ENCODE results near the gene APLP1.

- TF ChIP-seq CTCF (IDR thresholded peaks at IDR 0.05) (no peak), POLR2A (IDR thresholded peaks at IDR 0.05) (no peak)
Measured at GRCh38 chr19:35902870-35903475, 34.6 kb downstream of the APLP1 start.

Data from right lobe of liver (tissue), 4 donors.